Stimulated activated effector memory CD8-positive, alpha-beta T cell treated with anti-CD3 and anti-CD28 coated beads, Interleukin-12 subunit alpha, Interleukin-12 subunit beta, amount 100 ng/mL, for 72 hours (primary cell): Measurements from ENCODE around the gene SLC49A3.
"Not testable (repeated sequence)": the region's sequence is repeated elsewhere in the genome, so short reads cannot be mapped to it uniquely, and the experiment has no call there.

Source experiments
- ATAC-seq: fragments of 150-1000 bp; cut with Tn5 transposase; 2 replicates; pipeline ENCODE4 v1.10.0; 2021
- DNase-seq, 2 donors: peaks; one replicate each; pipeline ENCODE4 v3.0.0; 2021 to 2022; ENCODE audit warnings: low spot score in 2 of 2
- H3K27ac Mint-ChIP-seq: one replicate; pipeline ENCODE4 v1.8.0; 2022; ENCODE audit warnings: mild to moderate bottlenecking, mixed read lengths
- H3K36me3 Mint-ChIP-seq: one replicate; pipeline ENCODE4 v1.8.0; 2022; ENCODE audit warnings: mild to moderate bottlenecking, mixed read lengths
- H3K4me1 Mint-ChIP-seq: one replicate; pipeline ENCODE4 v1.8.0; 2022; ENCODE audit warnings: mixed read lengths
- H3K4me3 Mint-ChIP-seq: one replicate; pipeline ENCODE4 v1.8.0; 2022; ENCODE audit warnings: mild to moderate bottlenecking, mixed read lengths
- H3K9me3 Mint-ChIP-seq: one replicate; pipeline ENCODE4 v1.8.0; 2022; ENCODE audit warnings: mixed read lengths

Gene SLC49A3

DNA sequence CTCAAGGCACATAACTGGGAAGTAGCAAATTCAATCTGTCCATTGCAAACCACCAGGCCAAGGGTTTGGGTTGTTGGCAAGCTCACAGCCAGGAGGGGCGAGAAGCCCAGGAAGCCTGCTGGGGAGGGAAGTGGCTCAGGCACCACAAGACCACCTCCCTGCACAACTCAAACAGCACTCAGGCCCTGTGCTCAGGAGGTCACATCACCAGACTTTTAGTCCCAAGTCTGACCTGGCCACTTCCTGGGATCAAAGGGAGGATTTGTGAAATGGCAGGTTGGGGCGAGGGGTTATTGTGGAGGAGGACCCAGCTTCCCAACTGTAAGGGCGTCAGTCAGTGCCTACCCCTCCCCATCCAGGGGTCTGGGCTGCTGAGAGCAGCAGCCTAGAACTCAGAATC, 17.2 kb downstream of the SLC49A3 start:
- peaks cover 12% of the 10 kb centered on the region for H3K4me1 Mint-ChIP-seq

DNA sequence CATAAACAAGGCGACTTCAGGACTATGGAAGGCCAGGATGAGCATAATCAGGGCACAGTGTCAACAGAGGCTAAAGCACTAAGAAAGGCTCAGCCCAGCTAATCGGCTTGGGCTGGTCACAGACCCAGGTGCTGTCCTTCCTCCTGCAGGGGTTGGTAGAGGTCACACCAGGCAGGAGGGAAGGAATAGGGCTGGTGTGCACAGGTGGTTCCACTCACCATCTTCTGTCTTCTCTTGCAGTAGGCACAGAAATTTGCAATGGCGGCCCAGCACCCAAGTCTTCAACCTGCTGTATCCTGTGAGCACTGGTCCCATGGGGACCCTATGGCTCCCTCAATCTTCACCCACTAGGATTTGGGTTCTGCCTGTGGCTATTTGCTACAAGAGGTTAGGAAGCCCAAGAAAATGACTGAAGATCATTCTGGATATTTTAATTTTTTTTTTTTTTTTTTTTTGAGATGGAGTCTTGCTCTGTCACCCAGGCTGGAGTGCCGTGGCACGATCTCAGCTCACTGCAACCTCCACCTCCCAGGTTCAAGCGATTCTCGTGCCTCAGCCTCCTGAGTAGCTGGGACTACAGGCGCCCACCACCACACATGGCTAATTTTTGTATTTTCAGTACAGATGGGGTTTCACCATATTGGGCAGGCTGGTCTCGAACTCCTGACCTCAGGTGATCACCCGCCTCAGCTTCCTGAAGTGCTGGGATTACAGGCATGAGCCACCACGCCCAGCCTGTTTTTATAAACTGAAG, 19.0 kb downstream of the SLC49A3 start:
- Mint-ChIP-seq H3K4me1 (peaks cover 13% of the 10 kb centered on the region), H3K36me3 (peaks cover 48% of the 10 kb centered on the region)
- H3K9me3 Mint-ChIP-seq, H3K4me3 Mint-ChIP-seq, ATAC-seq, H3K27ac Mint-ChIP-seq, DNase-seq: not testable (repeated sequence)

More for the DNA sequence above, 17.2 kb downstream of the SLC49A3 start:
- no peak overlapping the region for H3K27ac Mint-ChIP-seq
- H3K4me3 Mint-ChIP-seq: no peak overlapping the region
- H3K36me3 Mint-ChIP-seq: peaks cover 54% of the 10 kb centered on the region
- ATAC-seq (no peak), DNase-seq (no peak)
- H3K9me3 Mint-ChIP-seq: no peaks in the 10 kb centered on the region

DNA sequence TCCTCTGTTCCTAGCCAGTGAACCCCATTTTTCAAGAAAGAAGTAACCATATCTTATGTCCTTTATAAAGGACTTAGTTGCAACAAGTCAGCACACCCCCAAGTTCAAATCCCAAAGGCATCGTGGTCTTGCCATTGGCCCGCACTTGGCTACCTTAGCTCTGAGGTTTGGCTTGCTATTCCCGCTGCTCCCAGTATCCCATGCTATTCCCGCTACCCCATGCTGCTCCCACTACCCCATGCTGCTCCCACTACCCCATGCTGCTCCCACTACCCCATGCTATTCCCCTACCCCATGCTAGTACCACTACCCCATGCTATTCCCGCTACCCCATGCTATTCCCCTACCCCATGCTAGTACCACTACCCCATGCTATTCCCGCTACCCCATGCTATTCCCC, 20.7 kb downstream of the SLC49A3 start:
- H3K9me3 Mint-ChIP-seq, ATAC-seq, H3K4me3 Mint-ChIP-seq, DNase-seq, H3K27ac Mint-ChIP-seq: not testable (repeated sequence)
- Mint-ChIP-seq H3K36me3 (peaks cover 32% of the 10 kb centered on the region), H3K4me1 (peaks cover 18% of the 10 kb centered on the region)

DNA sequence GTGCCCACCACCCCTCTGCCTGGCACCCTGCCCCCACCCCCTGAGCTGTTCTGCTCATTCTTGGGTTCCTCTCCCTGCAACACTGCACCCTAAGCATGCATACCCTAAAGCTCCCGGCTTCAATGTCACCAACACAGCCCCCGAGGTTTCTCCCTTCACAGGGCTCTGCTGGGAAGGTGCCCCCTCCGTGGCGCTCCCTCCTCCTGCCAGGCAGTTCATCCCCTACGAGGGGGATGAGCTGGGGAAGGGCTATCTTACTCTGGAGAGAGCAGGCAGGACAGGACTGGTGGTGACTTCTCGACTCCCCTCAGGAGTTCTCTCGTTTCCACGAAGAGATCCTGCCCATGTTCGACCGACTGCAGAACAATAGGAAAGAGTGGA, 21.4 kb downstream of the SLC49A3 start:
- Mint-ChIP-seq H3K9me3 (no peaks in the 10 kb centered on the region), H3K4me1 (peaks cover 14% of the 10 kb centered on the region), H3K4me3 (no peak overlapping the region), H3K36me3 (peaks cover 25% of the 10 kb centered on the region), H3K27ac (no peak overlapping the region)
- no peak for DNase-seq
- ATAC-seq: no peak

- no peak overlapping the region for H3K4me3 Mint-ChIP-seq
- DNase-seq (no peak), ATAC-seq (no peak)
- peaks cover 19% of the 10 kb centered on the region for H3K36me3 Mint-ChIP-seq
- no peaks in the 10 kb centered on the region for H3K9me3 Mint-ChIP-seq
- no peak overlapping the region for H3K27ac Mint-ChIP-seq
- peaks cover 14% of the 10 kb centered on the region for H3K4me1 Mint-ChIP-seq
Measured at GRCh38 chr4:666822-667544, 22.0 kb downstream of the SLC49A3 start.

DNA sequence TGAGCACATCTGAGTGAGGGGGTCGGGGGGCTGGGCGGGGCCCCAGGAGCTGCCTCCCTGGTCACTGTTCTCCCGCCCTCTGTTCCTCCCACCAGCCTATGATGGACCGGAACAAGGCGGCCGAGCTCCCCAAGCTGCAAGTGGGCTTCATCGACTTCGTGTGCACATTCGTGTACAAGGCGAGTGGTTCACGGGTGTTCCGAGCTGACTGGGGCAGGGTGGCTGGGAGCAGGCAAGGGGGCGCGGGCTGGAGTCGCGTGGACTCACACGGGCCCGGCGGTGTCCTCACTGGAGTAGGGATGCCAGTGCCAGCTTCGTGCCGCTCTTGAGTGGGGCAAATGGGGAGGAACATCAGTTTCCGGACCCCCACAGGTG, 22.5 kb downstream of the SLC49A3 start:
- no peaks in the 10 kb centered on the region for H3K9me3 Mint-ChIP-seq
- peaks cover 14% of the 10 kb centered on the region for H3K36me3 Mint-ChIP-seq
- no peak overlapping the region for H3K27ac Mint-ChIP-seq
- no peak for DNase-seq
- ATAC-seq: no peak
- peaks cover 14% of the 10 kb centered on the region for H3K4me1 Mint-ChIP-seq
- H3K4me3 Mint-ChIP-seq: no peak overlapping the region

DNA sequence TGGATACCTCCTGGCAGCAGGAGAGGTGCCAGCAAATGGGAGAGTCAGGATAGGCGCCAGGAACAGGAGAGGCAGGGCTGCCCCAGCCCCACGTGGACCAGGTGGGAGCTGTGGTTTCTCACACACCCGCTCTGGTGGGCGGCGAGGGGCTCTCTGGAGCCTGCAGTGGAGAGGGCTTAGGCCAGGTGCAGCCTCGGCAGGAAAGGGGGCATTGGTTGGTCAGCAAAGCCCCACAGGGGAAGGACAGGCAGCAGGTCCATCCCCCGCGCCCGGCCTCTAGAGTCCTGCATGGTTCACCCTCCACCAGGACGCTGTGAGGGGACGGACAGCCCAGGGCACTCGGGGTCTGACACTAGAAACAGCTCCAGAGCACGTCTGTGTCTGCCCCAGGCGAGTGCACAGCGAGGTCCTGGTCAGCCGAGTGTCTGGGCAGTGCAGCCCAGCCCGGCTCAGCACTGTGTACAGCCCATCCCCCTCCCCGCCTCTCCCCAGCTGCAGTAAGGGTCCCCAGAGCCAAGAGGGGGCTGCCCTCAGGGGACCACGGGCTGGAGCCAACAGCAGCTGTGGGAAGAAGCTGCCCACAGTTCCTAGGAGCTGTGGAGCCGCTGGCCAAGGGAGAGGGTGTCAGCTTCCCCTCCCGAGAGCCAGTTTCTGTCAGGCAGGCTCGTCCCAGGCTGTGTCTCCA, 23.1 kb downstream of the SLC49A3 start:
- DNase-seq (no peak), ATAC-seq (no peak)
- peaks cover 14% of the 10 kb centered on the region for H3K4me1 Mint-ChIP-seq
- no peaks in the 10 kb centered on the region for H3K9me3 Mint-ChIP-seq
- H3K27ac Mint-ChIP-seq: no peak overlapping the region
- H3K4me3 Mint-ChIP-seq: no peak overlapping the region
- peaks cover 8% of the 10 kb centered on the region for H3K36me3 Mint-ChIP-seq

- ATAC-seq (no peak), DNase-seq (no peak)
- Mint-ChIP-seq H3K9me3 (no peaks in the 10 kb centered on the region), H3K36me3 (peaks cover 3% of the 10 kb centered on the region), H3K4me3 (peak overlapping the region; percentile 76), H3K4me1 (peaks cover 14% of the 10 kb centered on the region), H3K27ac (no peak overlapping the region)
Measured at GRCh38 chr4:665381-665750, 23.6 kb downstream of the SLC49A3 start.

GRCh38 chr4:664713-665231, 24.2 kb downstream of the SLC49A3 start:
- Mint-ChIP-seq H3K36me3 (no peaks in the 10 kb centered on the region), H3K4me1 (peaks cover 14% of the 10 kb centered on the region), H3K27ac (peak overlapping the region; percentile 89), H3K4me3 (peak overlapping the region; percentile 76), H3K9me3 (no peaks in the 10 kb centered on the region)
- DNase-seq (no peak), ATAC-seq (no peak)

DNA sequence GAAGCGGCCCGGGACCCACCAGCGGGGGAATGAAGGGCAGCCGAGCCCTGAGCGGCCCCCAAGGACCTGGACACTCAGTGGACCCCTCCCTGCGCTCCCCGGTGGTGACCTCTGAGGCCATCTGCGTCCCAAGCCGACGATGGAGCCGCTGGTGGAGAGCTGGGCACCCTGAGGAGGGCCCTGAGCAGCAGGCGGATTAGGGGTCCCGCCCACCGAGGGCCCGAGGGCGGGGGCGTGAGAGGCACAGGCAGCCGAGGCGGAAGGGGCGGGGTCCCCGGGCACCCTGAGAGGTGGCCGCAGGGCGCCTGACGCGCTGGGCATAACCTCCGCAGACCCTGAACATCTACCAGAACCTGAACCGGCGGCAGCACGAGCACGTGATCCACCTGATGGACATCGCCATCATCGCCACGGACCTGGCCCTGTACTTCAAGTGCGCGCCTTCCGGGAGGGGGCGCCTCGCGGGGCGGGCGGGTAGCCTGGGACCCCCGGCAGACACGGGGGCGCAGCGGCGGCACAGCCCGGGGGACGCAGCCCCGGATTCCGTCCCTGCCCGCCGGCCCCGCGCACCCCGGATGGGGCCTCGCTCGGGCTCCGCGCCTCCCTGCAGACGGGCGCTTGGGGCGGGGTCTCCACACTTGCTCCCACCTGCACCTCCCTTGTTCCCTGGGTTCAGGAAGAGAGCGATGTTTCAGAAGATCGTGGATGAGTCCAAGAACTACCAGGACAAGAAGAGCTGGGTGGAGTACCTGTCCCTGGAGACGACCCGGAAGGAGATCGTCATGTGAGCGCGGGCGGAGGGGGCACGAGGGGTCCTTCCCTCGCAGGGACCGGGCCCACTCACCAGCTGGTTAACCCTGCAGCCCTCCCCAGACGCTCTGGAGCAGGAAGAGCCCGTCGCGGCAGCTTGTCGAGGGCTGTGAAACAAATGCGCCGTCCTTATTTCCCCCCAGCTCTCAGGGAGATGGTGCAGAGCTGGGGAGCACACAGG, 25.2 kb downstream of the SLC49A3 start:
- DNase-seq (peak; percentile 61 to 83), ATAC-seq (peak; percentile 84)
- H3K27ac Mint-ChIP-seq: peak overlapping the region; percentile 89
- H3K36me3 Mint-ChIP-seq: no peaks in the 10 kb centered on the region
- peak overlapping the region; percentile 76 for H3K4me3 Mint-ChIP-seq
- peaks cover 22% of the 10 kb centered on the region for H3K4me1 Mint-ChIP-seq
- H3K9me3 Mint-ChIP-seq: no peaks in the 10 kb centered on the region

- Mint-ChIP-seq H3K27ac (peak overlapping the region; percentile 89), H3K36me3 (no peaks in the 10 kb centered on the region), H3K9me3 (no peaks in the 10 kb centered on the region), H3K4me3 (peak overlapping the region; percentile 76), H3K4me1 (peaks cover 22% of the 10 kb centered on the region)
- ATAC-seq (no peak), DNase-seq (no peak)
Measured at GRCh38 chr4:663046-663437, 25.9 kb downstream of the SLC49A3 start.

DNA sequence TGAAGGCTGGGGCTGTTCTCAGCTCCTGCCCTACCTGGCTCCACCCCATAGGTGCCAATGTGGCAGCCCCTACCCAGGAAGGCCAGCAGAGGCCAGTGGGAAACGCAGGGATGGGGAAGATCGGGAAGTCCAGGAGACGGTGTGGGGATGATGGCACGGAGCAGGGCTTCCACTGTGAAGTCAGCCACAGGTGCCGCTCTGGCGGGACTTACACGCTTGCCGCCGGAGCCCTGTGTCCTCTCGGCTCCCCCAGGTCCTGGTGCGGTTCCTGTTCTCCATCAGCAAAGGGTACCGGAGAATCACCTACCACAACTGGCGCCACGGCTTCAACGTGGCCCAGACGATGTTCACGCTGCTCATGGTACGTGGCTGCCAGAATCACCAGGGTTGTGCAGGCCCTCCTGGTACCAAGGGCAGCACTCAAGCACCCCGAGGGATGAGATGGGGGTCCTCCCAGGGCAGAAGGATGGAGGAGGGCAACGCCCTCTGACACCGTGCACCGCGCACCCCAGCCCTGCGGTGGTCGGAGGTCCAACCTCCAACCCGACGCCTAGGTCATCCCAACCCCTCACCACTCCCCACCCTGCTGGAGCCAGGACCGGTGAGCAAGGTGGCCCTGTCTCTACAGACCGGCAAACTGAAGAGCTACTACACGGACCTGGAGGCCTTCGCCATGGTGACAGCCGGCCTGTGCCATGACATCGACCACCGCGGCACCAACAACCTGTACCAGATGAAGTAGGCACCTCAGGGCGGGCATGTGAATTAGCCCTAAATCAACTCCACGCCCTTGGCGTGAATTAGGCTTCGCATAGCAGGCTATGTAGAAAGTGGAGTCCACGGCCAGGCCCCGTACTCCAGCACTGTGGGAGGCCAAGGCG, 26.8 kb downstream of the SLC49A3 start:
- DNase-seq (no peak), ATAC-seq (no peak)
- Mint-ChIP-seq H3K9me3 (no peaks in the 10 kb centered on the region), H3K27ac (peak overlapping the region; percentile 89), H3K36me3 (no peaks in the 10 kb centered on the region), H3K4me3 (peak overlapping the region; percentile 76), H3K4me1 (peaks cover 22% of the 10 kb centered on the region)

- peaks cover 22% of the 10 kb centered on the region for H3K4me1 Mint-ChIP-seq
- H3K27ac Mint-ChIP-seq: peak overlapping the region; percentile 63
- no peak overlapping the region for H3K4me3 Mint-ChIP-seq
- no peaks in the 10 kb centered on the region for H3K9me3 Mint-ChIP-seq
- ATAC-seq (no peak), DNase-seq (no peak)
- H3K36me3 Mint-ChIP-seq: no peaks in the 10 kb centered on the region
Measured at GRCh38 chr4:661231-661630, 27.7 kb downstream of the SLC49A3 start.

GRCh38 chr4:660401-660800, 28.6 kb downstream of the SLC49A3 start:
- no peak for ATAC-seq
- H3K9me3 Mint-ChIP-seq: no peaks in the 10 kb centered on the region
- peaks cover 20% of the 10 kb centered on the region for H3K4me1 Mint-ChIP-seq
- H3K36me3 Mint-ChIP-seq: no peaks in the 10 kb centered on the region
- H3K4me3 Mint-ChIP-seq: no peak overlapping the region
- H3K27ac Mint-ChIP-seq: no peak overlapping the region
- DNase-seq: no peak
